ENCODE measurements around the gene CANX.

- TF ChIP-seq POLR2A (IDR thresholded peaks at IDR 0.05) (no peak), CTCF (IDR thresholded peaks at IDR 0.05) (no peak)
Observed at GRCh38 chr5:179724163-179724562, 25.4 kb downstream of the CANX start.
